Choroid plexus epithelial cell (primary cell): Measurements from ENCODE around the gene LTBP1.

Experiments
- DNase-seq: peaks from one replicate; pipeline ENCODE4 v3.0.0-alpha.2; 2010; ENCODE audit warnings: low read depth
- H3K4me3 ChIP-seq: 2 replicates; pipeline ENCODE4 v1.5.1; 2011; ENCODE audit warnings: low read depth, mild to moderate bottlenecking, control low read depth, low read length, moderate library complexity
- CTCF ChIP-seq: conservative IDR thresholded peaks from 2 replicates; pipeline ENCODE4 v1.5.1; 2011; ENCODE audit warnings: low read depth, mild to moderate bottlenecking, control low read depth, inconsistent platforms, low read length, moderate library complexity

The LTBP1 gene

GRCh38 chr2:33184041-33184440 lies 237.3 kb downstream of the LTBP1 start:
- no peak overlapping the region for H3K4me3 ChIP-seq
- TF ChIP-seq CTCF = no peak
- DNase-seq = no peak

GRCh38 chr2:33186937-33187336 lies 240.2 kb downstream of the LTBP1 start:
- no peak for TF ChIP-seq CTCF
- H3K4me3 ChIP-seq = no peak overlapping the region
- no peak for DNase-seq

GRCh38 chr2:33188799-33189198 lies 242.0 kb downstream of the LTBP1 start:
- TF ChIP-seq CTCF = no peak
- no peak for DNase-seq
- H3K4me3 ChIP-seq = no peak overlapping the region

GRCh38 chr2:33190393-33190937 lies 243.7 kb downstream of the LTBP1 start:
- DNase-seq = no peak
- no peak overlapping the region for H3K4me3 ChIP-seq
- no peak for TF ChIP-seq CTCF

GRCh38 chr2:33195891-33196290 lies 249.1 kb downstream of the LTBP1 start:
- DNase-seq = no peak
- TF ChIP-seq CTCF = no peak

GRCh38 chr2:33196700-33197099 lies 249.9 kb downstream of the LTBP1 start:
- no peak for TF ChIP-seq CTCF
- no peak overlapping the region for H3K4me3 ChIP-seq
- no peak for DNase-seq

More at GRCh38 chr2:33195891-33196290, 249.1 kb downstream of the LTBP1 start:
- no peak overlapping the region for H3K4me3 ChIP-seq

GRCh38 chr2:33197198-33197938 lies 250.6 kb downstream of the LTBP1 start:
- no peak for TF ChIP-seq CTCF
- no peak overlapping the region for H3K4me3 ChIP-seq
- no peak for DNase-seq
